PC-9 (cell line): ENCODE data around the gene CCL22. TPM values are rescaled to one million over a fixed set of nuclear protein-coding genes. Genes with fewer than 3 reads are reported as not detected.

Source experiments
- BruUV-seq: library from RNA; stranded (reverse); fragments of 400-500 nt; replicated peaks from 2 replicates; lab custom pipeline; 2021; lab: Mats Ljungman, UMichigan
- CTCF ChIA-PET: fragments of 300-600 bp; sonication (Branson Sonifier 250); formaldehyde crosslinking; loops from one replicate; lab custom pipeline; 2022; ENCODE audit warnings: antibody characterized with exemption; lab: Charles Lee
- POLR2A ChIA-PET: fragments of 300-600 bp; sonication (Branson Sonifier 250); formaldehyde crosslinking; loops from one replicate; lab custom pipeline; 2022; ENCODE audit warnings: antibody characterized with exemption; ENCODE audit not compliant: unreplicated experiment; lab: Charles Lee
- DNase-seq, 2 experiments: peaks; one replicate each; pipeline versions ENCODE4 v3.0.0 to v3.0.0-alpha.2; 2015 to 2022; ENCODE audit warnings: mixed read lengths in 1 of 2
- H2AFZ ChIP-seq: fragments of 200-600 bp; sonication (generic); 2 replicates; pipeline ENCODE4 v1.8.1; 2017; ENCODE audit warnings: antibody characterized with exemption
- H3F3A ChIP-seq: fragments of 200-600 bp; sonication (generic); 2 replicates; pipeline ENCODE4 v1.8.1; 2017; ENCODE audit warnings: antibody characterized with exemption, mild to moderate bottlenecking, low read depth; ENCODE audit not compliant: insufficient read depth
- H3K27ac ChIP-seq: fragments of 200-600 bp; sonication (generic); 2 replicates; pipeline ENCODE4 v1.6.1; 2016; ENCODE audit warnings: mixed run types
- H3K27me3 ChIP-seq: fragments of 200-600 bp; sonication (generic); 2 replicates; pipeline ENCODE4 v1.6.1; 2016; ENCODE audit warnings: low read depth, mixed run types; ENCODE audit not compliant: insufficient read depth
- H3K36me3 ChIP-seq: fragments of 200-600 bp; sonication (generic); 2 replicates; pipeline ENCODE4 v1.6.1; 2016; ENCODE audit warnings: low read depth, mixed run types
- H3K4me1 ChIP-seq: fragments of 200-600 bp; sonication (generic); replicated peaks from 2 replicates; pipeline ENCODE4 v1.6.1; 2016; ENCODE audit warnings: mixed run types; ENCODE audit not compliant: insufficient read depth
- H3K4me2 ChIP-seq: fragments of 200-600 bp; sonication (generic); 2 replicates; pipeline ENCODE4 v1.6.1; 2017; ENCODE audit warnings: mixed run types
- H3K4me3 ChIP-seq: fragments of 200-600 bp; sonication (generic); 2 replicates; pipeline ENCODE4 v1.6.1; 2016; ENCODE audit warnings: mixed run types
- H3K79me2 ChIP-seq: fragments of 200-600 bp; sonication (generic); 2 replicates; pipeline ENCODE4 v1.6.1; 2017; ENCODE audit warnings: low read depth, mixed run types
- H3K9me2 ChIP-seq: fragments of 200-600 bp; sonication (generic); 2 replicates; pipeline ENCODE4 v1.8.1; 2017; ENCODE audit warnings: mild to moderate bottlenecking; ENCODE audit not compliant: insufficient read depth
- H3K9me3 ChIP-seq: fragments of 200-600 bp; sonication (generic); 2 replicates; pipeline ENCODE4 v1.8.1; 2016; ENCODE audit warnings: low read depth; ENCODE audit not compliant: insufficient read depth
- H4K20me1 ChIP-seq: fragments of 200-600 bp; sonication (generic); 2 replicates; pipeline ENCODE4 v1.8.1; 2017; ENCODE audit not compliant: insufficient read depth
- EZH2 ChIP-seq: fragments of 200-600 bp; sonication (generic); IDR thresholded peaks from 2 replicates; pipeline ENCODE4 v1.8.0; 2017; ENCODE audit warnings: antibody characterized with exemption, low read depth
- intact Hi-C: fragments of 100-400 bp; cut with micrococcal nuclease; formaldehyde crosslinking; loops from one replicate; pipeline ENCODE4 v1.10.0; 2022; ENCODE audit not compliant: unreplicated experiment
- total RNA-seq: library from RNA; stranded (reverse); gene quantifications from 2 replicates; pipeline ENCODE4 v1.2.3, GENCODE V29; 2021
- TF ChIP-seq, protein P1 (sequence below): fragments of 200-600 bp; sonication (generic); conservative IDR thresholded peaks from 2 replicates; pipeline ENCODE4 v1.6.1; 2017; ENCODE audit warnings: mixed run types, antibody characterized with exemption, mild to moderate bottlenecking, moderate library complexity

Gene CCL22
- total RNA-seq, 1 experiment from 2014 or later, result 0.24 TPM

DNA sequence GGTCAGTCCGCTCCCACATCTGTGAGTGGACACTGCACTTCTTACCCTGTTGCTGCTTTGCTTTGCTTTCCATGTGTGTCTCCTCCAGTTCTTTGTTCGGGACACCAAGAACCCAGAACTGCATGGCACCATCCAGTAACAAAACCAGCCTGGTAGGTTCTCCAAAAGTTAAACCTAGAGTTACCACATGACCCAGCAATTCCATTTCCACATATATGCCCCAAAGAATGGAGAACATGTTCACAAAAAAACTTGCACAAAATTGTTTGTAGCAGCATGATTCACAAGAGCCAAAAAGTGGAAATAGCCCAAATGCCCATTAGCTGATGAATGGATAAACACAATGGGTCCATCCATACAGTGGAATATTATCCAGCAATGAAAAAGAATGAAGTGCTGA, 10.3 kb upstream of the CCL22 start:
- Histone ChIP-seq H3K4me1 (no peaks in the 10 kb centered on the region; the same call in 1 of the 2 replicates), H3K79me2 (no peaks in the 10 kb centered on the region), H3K9me3 (peaks cover 7% of the 10 kb centered on the region; the same call in 1 of the 2 replicates), H3K4me2 (no peak overlapping the region), H3F3A (no peaks in the 10 kb centered on the region), H3K4me3 (no peak overlapping the region), H3K9me2 (no peaks in the 10 kb centered on the region), H2AFZ (no peak overlapping the region), H3K27me3 (peaks cover 27% of the 10 kb centered on the region; the same call in 1 of the 2 replicates), H3K36me3 (no peaks in the 10 kb centered on the region), H3K27ac (no peak overlapping the region), H4K20me1 (no peaks in the 10 kb centered on the region)
- ChIA-PET CTCF (no interaction called here), POLR2A (no interaction called here)
- intact Hi-C loops, result no loop called here
- TF ChIP-seq, protein P1, sequence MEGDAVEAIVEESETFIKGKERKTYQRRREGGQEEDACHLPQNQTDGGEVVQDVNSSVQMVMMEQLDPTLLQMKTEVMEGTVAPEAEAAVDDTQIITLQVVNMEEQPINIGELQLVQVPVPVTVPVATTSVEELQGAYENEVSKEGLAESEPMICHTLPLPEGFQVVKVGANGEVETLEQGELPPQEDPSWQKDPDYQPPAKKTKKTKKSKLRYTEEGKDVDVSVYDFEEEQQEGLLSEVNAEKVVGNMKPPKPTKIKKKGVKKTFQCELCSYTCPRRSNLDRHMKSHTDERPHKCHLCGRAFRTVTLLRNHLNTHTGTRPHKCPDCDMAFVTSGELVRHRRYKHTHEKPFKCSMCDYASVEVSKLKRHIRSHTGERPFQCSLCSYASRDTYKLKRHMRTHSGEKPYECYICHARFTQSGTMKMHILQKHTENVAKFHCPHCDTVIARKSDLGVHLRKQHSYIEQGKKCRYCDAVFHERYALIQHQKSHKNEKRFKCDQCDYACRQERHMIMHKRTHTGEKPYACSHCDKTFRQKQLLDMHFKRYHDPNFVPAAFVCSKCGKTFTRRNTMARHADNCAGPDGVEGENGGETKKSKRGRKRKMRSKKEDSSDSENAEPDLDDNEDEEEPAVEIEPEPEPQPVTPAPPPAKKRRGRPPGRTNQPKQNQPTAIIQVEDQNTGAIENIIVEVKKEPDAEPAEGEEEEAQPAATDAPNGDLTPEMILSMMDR, result no peak
- no peak for TF ChIP-seq EZH2
- no TSS peak for BruUV-seq
- no peak for DNase-seq

DNA sequence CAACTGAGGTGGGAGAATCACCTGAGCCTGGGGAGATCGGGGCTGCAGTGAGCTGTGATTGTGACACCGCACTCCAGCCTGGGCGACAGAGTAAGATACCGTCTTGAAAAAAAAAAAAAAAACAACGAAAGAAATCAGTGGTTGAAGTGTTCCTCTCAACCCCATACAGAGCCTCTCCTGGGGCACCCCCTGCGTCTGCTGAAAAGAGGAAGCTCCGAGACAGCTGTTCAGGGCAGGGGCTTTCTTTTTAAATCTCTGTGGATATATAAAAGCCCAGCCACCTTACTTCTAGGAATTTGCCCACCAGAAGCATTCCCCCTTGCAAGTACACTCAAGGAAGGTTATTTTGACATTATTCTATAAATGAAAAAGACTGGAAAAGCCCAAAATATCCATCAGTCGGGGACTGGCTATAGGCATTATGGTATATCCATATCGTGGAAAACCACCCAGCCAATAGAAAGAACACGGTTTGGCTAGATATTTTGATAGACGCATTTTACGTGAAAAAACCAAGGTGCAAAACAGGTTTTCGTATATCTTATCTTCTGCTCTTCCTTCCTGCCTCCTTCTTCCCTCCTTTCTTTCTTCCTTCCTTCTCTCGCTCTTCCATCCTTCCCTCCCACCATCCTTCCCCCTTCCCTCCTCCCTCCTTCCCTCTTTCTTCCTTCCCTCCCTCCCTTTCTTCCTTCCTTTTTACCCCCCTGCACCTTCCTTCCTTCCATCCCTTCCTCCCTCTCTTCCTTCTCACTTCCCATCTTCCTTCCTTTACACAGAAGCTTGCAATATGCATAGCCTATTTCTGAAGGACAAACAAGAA, 9.2 kb upstream of the CCL22 start:
- Histone ChIP-seq H3K4me1 (no peaks in the 10 kb centered on the region), H3K36me3 (no peaks in the 10 kb centered on the region), H3K9me3 (peaks cover 7% of the 10 kb centered on the region; the same call in 1 of the 2 replicates), H3K4me3 (no peak overlapping the region), H3K27ac (no peak overlapping the region), H3K4me2 (no peak overlapping the region), H3K79me2 (no peaks in the 10 kb centered on the region), H3K9me2 (no peaks in the 10 kb centered on the region), H3K27me3 (peaks cover 27% of the 10 kb centered on the region; the same call in 1 of the 2 replicates), H2AFZ (no peak overlapping the region), H3F3A (no peaks in the 10 kb centered on the region), H4K20me1 (no peaks in the 10 kb centered on the region)
- TF ChIP-seq, protein P1, result no peak
- TF ChIP-seq EZH2, result no peak
- BruUV-seq, result no TSS peak
- ChIA-PET CTCF (no interaction called here), POLR2A (no interaction called here)
- intact Hi-C loops, result no loop called here
- no peak for DNase-seq

DNA sequence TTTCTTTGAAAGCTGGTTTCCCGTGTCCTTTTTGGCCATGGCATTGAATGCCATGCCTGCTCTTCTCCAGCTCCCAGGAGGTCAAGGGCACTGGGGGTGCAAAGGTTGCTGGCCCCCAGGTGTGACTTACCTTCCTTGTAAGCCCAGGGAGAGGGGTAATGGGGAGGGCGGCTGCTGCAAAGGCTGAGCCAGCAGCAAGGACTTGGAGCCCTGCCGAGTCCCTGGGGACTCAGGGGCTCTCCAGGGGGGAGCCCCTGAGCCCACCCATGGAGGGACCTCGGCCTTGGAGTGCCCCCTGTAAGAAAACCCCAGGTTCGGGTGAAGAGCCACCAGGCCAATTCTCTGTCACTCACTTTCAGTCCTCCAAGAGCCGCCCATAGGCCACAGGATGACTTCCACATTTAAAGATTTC, 5.9 kb upstream of the CCL22 start:
- CTCF ChIA-PET, result no interaction called here
- Histone ChIP-seq H3K27ac (no peak overlapping the region), H3K9me3 (no peaks in the 10 kb centered on the region), H3K79me2 (no peaks in the 10 kb centered on the region), H2AFZ (no peak overlapping the region), H3K4me2 (no peak overlapping the region), H3K9me2 (no peaks in the 10 kb centered on the region), H4K20me1 (no peaks in the 10 kb centered on the region), H3K4me3 (no peak overlapping the region), H3K4me1 (no peaks in the 10 kb centered on the region), H3K27me3 (peaks cover 21% of the 10 kb centered on the region; the same call in 1 of the 2 replicates), H3F3A (peaks cover under 1% of the 10 kb centered on the region; the same call in 1 of the 2 replicates), H3K36me3 (no peaks in the 10 kb centered on the region)
- intact Hi-C loops, result no loop called here
- DNase-seq, result no peak
- TF ChIP-seq, protein P1, result no peak
- TF ChIP-seq EZH2, result no peak
- no TSS peak for BruUV-seq
- POLR2A ChIA-PET, result no interaction called here
